ENCODE results near the gene CHST8. TPM values are rescaled to one million over a fixed set of nuclear protein-coding genes. Genes with fewer than 3 reads are reported as not detected.

Gene CHST8
- polyA plus RNA-seq, 3 donors: 0.56 to 1.2 (median 0.91) TPM

GRCh38 chr19:33720691-33721682, 99.2 kb downstream of the CHST8 start:
- H3K27ac ChIP-seq (ENCODE audit: low read depth, low read length): no peak overlapping the region
- WGBS, 3 donors: 71 to 82% (median 82%) methylated on average over 9 of the region's 9 CpGs

GRCh38 chr19:33721735-33722297, 100.1 kb downstream of the CHST8 start:
- WGBS, 3 donors: 72 to 86% (median 76%) methylated on average over 2 of the region's 2 CpGs
- no peak overlapping the region for H3K27ac ChIP-seq (ENCODE audit: low read depth, low read length)

GRCh38 chr19:33722456-33723239, 100.9 kb downstream of the CHST8 start:
- WGBS, 3 donors: 15 to 42% (median 40%) methylated on average over 11 of the region's 11 CpGs
- H3K27ac ChIP-seq (ENCODE audit: low read depth, low read length): no peak overlapping the region

GRCh38 chr19:33723512-33723911, 101.8 kb downstream of the CHST8 start:
- WGBS, 3 donors: 59 to 79% (median 73%) methylated on average over 3 of the region's 3 CpGs
- H3K27ac ChIP-seq (ENCODE audit: low read depth, low read length): no peak overlapping the region

GRCh38 chr19:33724021-33724720, 102.4 kb downstream of the CHST8 start:
- 72 to 73% (median 72%) methylated on average over 14 to 15 of the region's 15 CpGs for WGBS, 3 donors
- no peak overlapping the region for H3K27ac ChIP-seq (ENCODE audit: low read depth, low read length)

- 52 to 68% (median 62%) methylated on average over 7 of the region's 7 CpGs for WGBS, 3 donors
- no peak overlapping the region for H3K27ac ChIP-seq (ENCODE audit: low read depth, low read length)
Observed at GRCh38 chr19:33724721-33725060, 102.9 kb downstream of the CHST8 start.

GRCh38 chr19:33725567-33725966, 103.8 kb downstream of the CHST8 start:
- WGBS, 3 donors: 79 to 80% (median 80%) methylated on average over 9 of the region's 9 CpGs
- H3K27ac ChIP-seq (ENCODE audit: low read depth, low read length): no peak overlapping the region

GRCh38 chr19:33726756-33727155, 105.0 kb downstream of the CHST8 start:
- WGBS, 3 donors: 56 to 69% (median 61%) methylated on average over 9 to 12 of the region's 12 CpGs
- H3K27ac ChIP-seq (ENCODE audit: low read depth, low read length): no peak overlapping the region

- no peak overlapping the region for H3K27ac ChIP-seq (ENCODE audit: low read depth, low read length)
- WGBS, 3 donors: 36 to 76% (median 69%) methylated on average over 24 of the region's 24 CpGs
Observed at GRCh38 chr19:33727331-33727998, 105.7 kb downstream of the CHST8 start.

GRCh38 chr19:33728141-33728540, 106.4 kb downstream of the CHST8 start:
- no peak overlapping the region for H3K27ac ChIP-seq (ENCODE audit: low read depth, low read length)
- WGBS, 3 donors: 74 to 87% (median 81%) methylated on average over 3 of the region's 3 CpGs

- no peak overlapping the region for H3K27ac ChIP-seq (ENCODE audit: low read depth, low read length)
- 70 to 81% (median 77%) methylated on average over 8 of the region's 8 CpGs for WGBS, 3 donors
Observed at GRCh38 chr19:33730858-33731607, 109.3 kb downstream of the CHST8 start.

- no peak overlapping the region for H3K27ac ChIP-seq (ENCODE audit: low read depth, low read length)
- WGBS, 3 donors: 68 to 72% (median 71%) methylated on average over 7 of the region's 7 CpGs
Observed at GRCh38 chr19:33731881-33732280, 110.1 kb downstream of the CHST8 start.

- H3K27ac ChIP-seq (ENCODE audit: low read depth, low read length): no peak overlapping the region
- 19 to 33% (median 26%) methylated on average over 3 of the region's 3 CpGs for WGBS, 3 donors
Observed at GRCh38 chr19:33734913-33735312, 113.2 kb downstream of the CHST8 start.

GRCh38 chr19:33736158-33736557, 114.4 kb downstream of the CHST8 start:
- no peak overlapping the region for H3K27ac ChIP-seq (ENCODE audit: low read depth, low read length)
- WGBS, 3 donors: 42 to 59% (median 54%) methylated on average over 6 of the region's 6 CpGs

GRCh38 chr19:33736787-33737186, 115.0 kb downstream of the CHST8 start:
- no peak overlapping the region for H3K27ac ChIP-seq (ENCODE audit: low read depth, low read length)
- WGBS, 3 donors: 38 to 45% (median 45%) methylated on average over 3 of the region's 3 CpGs

GRCh38 chr19:33737681-33738371, 116.1 kb downstream of the CHST8 start:
- WGBS, 3 donors: 59 to 68% (median 66%) methylated on average over 4 of the region's 4 CpGs

More at GRCh38 chr19:33737681-33738371, 116.1 kb downstream of the CHST8 start:
- H3K27ac ChIP-seq (ENCODE audit: low read depth, low read length): no peak overlapping the region

Measured in adipose tissue (tissue), 3 donors.